Esophagus mucosa (tissue), 1 donor: Measurements from ENCODE around the gene PALD1. TPM values are rescaled to one million over a fixed set of nuclear protein-coding genes. Genes with fewer than 3 reads are reported as not detected.
A peak's percentile ranks its signal among the peaks of the same experiment; 100 is the strongest.

Experiments used
- ATAC-seq: fragments of 200-7000 bp; cut with Tn5 transposase; one replicate; pipeline ENCODE4 v1.9.1; 2020
- total RNA-seq: library from RNA; stranded (reverse); gene quantifications from one replicate; pipeline ENCODE4 v1.2.4, GENCODE V29; 2023
- donor health status: DM: yes; HTN: yes; CAD: no.

The PALD1 gene
- total RNA-seq, 1 donor from 2014 or later: 4.6 TPM

DNA sequence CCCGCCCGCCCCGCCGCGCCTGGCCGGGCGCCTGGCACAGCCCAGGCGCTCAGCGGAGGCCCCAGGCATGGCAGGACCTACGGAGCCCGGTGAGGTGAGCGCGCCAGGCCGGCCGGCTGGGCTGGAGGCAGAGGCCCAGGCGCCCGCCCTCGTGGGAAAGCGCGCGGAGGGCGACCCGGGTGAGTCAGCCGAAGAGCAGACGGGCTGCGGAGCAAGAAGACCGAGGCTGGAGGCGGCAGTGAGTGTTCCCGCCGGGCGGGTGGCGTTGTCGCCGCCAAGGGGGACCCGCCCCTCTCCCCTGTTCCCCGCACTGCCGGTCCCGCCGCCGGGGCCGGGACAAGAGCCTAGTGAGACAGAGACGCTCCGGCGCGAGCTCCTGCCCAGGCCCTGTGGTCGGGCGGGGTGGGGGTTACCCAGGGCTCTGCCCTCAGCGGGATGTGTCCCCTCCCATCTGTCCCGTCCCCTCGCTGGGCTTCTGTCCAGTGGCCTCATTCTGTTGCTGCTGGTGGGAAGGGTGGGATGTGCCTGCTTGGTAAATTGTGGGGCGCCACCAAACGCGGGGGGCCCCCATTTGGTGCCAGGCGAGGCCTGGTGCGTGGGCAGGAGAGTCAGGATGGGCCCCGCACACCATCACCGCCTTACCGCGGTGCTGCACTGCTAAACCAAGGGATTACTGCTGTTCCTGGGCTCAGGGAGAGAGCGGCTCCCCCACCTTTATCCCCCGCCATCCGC, 20.1 kb upstream of the PALD1 start:
- ATAC-seq: peak; percentile 71

DNA sequence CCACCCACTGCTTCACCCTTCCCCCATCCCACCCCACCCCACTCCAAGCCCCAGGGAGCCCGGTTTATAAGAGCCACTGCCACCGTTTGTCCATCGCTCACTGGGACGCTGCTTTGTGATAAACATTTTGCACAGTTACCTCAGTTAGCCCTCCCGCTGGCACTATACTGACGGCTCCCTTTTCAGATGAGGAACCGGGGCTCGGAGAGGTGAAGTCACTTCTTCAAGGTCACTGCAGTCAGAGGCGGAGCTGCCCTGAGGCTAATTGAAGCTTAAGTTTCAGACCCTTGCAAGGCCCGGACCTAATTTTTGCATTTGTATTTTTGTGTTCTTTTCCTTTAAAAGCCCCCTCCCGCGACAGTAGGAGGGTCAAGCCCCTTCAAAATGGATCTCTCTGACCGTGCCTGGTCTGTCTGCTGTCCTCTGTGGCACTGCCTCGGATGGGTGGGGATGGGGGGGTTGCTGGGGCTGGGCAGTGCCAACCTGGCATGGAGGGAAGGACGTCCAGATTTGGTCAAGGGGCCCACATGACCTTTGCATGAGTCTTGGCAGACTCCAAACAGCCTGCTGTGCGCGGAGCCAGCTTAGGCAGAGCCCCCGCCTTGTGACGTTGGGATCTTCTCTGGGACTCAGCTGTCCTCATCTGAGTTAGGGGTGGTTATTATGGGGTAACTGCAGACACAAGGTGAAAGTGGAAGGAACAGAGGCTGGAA, 19.4 kb upstream of the PALD1 start:
- no peak for ATAC-seq

DNA sequence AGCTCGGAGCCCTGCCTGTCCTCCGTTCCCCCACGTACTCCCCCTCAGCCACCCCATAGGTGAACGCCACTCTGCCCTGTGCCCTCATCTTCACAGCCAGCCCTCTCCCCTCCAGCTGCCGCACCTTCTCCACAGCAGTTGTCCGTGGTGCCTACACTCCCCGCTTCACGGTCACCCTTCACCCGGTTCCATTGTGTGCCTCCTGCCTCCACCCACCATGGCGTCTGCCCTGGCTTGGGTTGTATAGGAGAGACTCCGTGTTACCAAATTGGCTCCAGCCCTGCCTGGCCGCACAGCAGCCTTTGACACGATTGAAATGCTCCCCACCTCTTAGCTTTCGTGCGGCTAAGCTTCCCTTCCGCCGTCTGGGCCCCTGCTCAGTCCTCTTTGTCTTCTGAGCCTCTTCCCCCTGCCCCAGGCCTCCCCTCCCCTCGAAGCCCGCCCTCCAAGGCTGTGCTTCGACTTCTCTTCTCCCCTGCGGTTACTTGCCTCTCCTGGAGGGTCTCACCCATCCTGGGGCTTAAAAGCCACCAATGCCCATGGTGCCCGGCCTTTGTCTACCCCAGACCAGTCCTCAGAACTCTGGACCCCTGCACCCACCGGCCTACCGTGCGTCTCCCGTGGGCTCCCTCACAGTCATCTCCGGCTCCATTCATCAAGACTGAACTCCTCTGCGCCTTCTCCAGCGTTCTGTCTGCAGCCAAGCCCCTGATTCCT, 18.6 kb upstream of the PALD1 start:
- ATAC-seq: no peak

DNA sequence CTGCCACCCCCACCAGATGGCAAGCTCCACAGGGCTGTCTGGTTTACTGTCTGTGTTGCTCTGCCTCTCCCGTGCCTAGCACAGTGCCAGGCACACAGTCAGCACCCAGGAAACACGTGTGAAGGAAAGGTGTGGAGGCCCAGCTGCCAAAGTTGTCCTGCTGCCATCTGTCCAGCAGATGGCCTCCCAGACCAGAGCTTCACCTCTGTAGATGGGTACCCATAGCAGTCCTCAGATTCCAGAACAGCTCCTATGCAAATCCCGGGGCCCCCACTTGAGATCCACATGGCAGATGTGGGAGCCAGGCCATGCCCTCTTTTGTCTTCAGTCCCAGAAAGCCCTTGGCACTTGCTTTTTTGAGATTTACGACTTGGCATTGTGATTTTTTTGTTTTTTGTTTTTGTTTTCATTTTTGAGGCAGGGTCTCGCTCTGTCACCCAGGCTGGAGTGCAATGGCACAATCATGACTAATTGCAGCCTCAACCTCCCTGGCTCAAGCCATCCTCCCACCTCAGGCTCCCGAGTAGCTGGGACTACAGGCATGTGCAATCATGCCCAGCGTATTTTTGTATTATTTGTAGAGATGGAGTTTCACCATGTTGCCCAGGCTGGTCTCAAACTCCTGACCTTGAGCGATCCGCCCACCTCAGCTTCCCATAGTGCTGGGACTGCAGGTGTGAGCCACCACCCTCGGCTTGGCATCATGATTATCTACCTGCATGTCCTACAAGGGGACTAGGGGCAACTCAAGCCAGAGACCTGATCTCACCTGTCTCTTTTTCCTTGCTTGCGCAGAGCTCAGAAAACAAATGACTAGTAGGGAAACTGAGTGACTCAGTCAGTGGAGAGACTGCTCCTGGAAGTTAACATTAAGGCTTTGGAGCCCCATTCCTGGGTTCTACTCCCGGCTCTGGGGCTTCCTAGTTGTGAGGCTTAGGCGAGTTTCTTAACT, 16.9 kb upstream of the PALD1 start:
- peak; percentile 68 for ATAC-seq

DNA sequence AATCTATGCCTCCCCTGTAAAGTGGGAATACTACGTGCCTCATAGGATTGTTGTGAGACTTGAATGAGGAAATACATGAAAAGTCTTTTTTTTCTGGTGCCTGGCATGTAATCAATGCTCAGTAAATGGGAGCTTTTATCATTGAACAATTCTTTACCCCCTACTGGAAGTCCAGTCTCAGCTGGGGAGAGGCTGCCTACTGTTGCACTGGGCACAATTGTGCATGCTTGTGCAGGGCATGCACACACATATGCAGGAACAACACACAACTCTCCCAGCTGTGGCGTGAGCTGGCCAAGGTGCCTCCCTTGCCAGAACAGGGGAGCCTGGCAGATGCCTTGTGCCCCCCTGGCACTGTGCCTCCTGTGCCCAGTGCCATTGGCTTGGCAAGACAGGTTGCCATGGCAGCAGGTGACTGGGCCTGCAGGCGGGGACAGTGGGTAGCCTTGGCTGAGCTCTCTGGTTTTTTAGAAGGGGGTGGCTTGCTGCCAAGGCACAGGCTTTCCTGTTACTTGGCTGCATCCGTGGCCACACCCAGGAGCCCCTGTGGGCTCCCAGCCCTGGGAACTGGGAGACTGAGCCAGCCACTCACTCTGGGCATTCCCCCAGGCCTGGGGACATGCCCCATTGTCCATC, 16.1 kb upstream of the PALD1 start:
- peak; percentile 59 for ATAC-seq

DNA sequence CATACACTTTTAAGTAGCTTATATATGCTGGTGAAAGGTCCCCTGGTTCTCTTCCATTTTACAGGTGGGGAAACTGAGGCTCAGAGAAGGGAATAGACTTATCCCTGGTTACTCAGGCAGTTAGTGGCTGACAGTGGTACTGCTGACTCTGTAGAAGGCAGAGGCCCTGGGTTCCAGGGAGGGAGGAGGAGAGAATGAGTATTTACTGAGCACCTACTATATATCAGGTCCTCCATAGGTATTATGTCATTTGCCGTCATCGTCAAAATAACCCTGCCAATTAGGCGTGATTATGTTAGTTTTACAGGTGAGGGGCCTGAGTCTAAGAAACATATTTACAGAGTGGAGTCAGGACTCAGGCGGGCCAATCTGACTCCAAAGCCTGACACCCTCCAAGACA, 13.3 kb upstream of the PALD1 start:
- no peak for ATAC-seq

DNA sequence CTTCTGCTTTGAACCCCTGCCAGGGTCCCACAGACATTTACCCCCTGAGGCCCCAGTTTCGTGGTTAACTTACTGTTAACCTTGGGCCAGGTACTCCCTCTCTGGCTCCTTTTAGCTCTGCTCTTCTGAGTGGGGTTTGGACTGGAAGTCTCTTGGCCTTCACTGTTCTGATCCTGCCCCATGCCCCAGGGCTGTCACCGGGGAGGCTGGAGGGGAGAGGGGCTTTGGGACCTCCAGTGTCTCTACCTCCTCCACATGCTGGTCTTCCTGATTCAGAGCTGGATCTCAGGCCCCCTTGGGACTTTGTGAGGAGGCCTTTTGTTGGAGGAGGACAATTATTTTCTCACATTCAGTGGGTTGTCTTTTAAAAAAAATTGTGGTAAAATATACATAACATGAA, 12.7 kb upstream of the PALD1 start:
- ATAC-seq: no peak

DNA sequence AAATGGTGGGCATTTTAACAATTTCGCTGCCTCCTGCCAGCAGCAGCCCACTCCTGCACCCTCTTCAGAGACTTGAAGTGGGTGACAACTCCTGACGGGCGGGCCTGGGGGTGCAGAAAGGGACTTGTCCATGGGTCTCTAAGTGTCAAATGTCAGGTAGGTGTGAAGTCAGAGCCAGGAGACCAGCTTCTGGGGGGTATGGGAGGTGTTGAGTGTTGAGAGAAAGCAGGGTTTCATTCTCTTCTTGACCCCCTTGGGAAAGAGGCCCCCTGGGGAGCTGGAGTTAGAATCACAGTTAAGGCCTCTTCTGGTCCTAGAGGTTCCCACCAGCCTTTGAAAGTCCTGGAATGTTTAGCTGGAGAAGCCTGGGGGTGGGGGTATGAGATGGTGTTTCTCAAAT, 11.6 kb upstream of the PALD1 start:
- ATAC-seq: no peak

DNA sequence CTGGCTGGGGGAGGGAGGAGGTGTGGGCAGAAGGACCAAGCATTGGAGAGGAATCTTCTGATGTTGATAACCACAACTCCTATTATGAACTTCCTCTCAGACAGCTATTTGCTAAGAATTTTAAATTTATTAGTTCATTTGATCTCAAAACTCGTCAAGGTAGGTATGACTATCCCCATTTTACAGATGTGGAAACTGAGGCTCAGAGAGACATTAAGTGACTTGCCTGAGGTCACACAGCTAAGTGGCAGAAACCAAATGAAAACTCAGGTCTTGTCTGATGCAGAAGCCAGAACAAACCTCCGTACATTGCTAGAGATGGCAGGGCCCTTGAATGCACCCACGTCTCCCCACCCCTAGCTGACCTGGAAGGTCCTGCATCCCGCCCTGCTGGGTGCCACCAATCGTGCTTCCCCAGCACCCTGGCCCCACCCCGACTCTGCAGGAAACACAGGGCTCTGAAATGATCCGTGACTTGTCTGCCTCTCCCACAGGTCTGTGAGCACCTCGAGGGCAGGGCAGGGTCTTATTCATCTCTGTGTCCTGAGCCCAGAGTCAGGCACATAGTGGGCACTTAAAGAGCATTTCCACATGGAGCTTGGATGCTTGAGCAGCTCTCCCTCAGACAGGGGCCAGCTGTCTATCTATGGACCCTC, 5.6 kb upstream of the PALD1 start:
- peak; percentile 61 for ATAC-seq

DNA sequence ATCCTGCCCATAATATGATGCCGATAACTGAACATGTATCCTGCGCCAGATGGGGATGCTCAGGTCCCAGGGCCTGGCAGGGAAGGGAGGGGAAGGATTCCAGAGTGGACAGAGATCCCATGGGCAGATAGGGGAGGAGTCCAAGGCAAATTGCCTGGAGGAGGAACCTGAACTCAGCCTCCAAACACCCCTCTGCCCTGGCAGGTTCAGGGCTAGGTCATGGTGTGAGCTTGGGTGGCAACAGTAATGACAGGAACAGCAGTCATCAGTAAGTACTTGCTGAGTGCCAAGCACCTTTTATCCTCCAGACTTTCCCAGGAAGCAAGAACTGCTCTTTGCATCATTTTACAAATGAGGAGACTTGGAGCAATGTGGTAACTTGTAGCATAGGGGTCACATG, 3.8 kb upstream of the PALD1 start:
- peak; percentile 54 for ATAC-seq

DNA sequence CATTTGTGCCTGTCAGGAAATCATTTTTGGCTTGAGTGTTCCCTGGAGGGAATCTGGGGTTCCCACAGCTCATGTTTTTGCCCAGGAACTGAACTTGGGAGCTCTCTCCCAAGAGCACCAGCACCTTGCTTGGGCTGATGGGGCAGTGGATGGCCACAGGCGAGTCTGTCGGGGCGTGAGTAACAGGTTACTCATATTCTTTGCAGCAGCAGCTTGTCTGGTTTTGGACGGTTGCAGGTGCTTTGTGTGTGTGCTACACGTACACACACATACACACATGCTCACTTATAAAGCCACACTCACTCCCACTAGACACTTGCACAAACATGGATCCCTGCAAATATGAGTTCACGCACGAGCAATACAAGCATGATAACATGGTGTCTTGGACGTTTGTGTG, 2.9 kb upstream of the PALD1 start:
- ATAC-seq: peak; percentile 68

DNA sequence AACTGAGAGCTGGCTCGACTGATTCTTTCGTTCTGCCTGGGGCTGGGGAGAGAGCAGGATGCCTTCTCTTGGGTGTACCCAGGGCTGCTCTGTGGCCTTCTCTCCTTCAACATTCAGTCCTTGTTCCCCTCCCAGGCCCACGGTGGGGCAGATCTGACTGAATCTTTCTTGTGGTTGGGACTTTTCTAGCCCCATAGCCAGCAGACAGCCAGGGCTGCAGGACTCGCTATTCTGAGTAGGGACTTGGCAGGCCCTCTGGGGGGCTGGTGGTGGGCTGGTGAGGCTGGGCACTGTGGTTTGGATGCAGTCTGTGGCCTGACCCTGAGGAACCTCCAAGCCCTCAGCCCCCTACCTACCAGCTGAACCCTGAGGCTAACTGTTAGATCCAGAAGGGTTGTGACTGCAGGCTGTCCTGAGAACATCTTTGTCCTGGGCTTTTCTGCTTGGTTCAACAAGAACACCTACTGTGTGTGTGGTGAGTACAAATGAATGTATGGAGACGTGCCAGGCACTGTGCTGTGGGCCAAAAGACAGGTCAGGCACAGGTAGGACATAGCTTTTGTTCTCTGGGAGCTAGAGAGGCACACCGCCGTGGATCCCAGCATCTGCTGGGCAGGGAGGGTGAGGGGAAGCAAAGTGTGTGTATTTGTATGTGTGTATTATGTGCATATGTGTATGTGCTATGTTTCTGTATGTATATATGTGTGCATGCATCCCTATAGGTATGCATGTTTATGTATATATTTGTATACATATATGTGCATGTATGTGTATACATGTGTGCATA, 2.1 kb upstream of the PALD1 start:
- ATAC-seq: no peak

DNA sequence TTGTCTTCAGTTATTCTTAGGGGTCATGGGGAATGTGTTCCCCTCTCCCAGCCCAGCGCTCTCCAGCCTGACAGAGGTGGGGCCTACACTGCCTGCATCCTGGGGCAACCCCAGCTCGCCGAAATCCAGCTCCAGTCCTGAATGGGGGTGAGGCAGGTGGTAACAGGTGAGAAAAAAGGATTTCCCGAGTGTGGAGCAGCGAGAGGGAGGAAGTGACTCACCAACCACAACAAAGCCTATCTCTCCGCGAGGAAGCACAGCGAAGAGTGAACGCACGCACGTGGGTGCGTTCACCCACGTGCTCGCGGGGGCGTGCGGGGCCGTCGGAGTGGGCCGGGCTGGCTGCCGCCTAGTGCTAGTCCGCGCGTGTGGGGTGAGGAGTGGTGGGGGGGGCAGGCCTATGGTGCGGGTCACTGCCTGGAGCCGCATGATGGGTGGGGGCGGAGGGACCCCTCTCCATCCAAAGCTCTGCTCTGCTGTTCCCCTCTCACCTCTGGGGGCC, 855 bp upstream of the PALD1 start:
- ATAC-seq: peak; percentile 71

DNA sequence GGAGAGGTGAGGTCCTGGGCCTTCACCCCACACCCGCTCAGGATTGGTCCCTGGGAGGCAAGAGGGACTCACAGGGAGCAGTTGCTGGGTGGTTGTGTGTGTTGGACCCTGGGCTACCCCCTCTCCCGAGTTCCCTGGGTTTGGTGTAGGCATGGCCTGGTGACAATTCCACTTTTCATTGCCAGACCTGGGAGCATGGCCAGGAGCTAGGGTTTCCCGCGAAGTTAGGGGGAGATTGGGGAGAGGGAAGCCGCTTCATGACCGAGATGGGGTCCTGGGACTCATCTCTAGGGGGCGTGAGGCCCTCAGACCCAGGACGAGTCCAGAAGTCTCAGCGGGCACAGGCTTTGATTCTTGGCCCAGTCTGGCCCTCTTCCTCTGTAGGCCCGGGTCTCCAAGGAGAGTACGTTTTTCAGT, 606 bp downstream of the PALD1 start:
- ATAC-seq: no peak

DNA sequence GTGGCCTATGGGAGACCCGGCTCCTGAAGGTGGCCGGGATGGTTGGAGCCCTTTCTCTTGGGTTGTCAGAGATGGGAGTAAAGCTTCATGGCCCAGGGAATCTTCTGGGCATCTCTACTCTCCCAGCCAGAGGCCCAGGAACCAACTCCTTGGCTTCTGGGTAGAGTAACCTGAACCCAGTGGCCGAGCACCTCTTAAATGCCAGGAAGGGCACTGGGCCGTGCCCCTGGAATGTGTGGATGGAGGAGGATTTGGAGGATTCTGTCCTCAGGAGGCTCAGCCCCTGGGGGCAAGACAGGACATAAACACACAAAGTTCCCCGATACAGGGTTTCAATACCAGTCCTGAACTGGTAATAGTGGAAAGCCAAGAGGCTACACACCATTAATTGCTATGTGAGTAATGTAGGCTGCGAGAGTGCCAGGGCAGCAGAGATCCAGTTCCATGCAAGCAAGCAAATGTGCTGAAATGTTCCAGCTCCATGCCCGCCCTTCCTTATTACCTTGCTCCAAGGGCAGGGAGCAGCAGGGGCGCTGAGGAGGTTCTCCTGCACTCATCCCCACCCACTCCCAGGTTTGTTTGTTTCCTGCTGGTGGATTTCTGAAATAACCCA, 1.2 kb downstream of the PALD1 start:
- no peak for ATAC-seq

DNA sequence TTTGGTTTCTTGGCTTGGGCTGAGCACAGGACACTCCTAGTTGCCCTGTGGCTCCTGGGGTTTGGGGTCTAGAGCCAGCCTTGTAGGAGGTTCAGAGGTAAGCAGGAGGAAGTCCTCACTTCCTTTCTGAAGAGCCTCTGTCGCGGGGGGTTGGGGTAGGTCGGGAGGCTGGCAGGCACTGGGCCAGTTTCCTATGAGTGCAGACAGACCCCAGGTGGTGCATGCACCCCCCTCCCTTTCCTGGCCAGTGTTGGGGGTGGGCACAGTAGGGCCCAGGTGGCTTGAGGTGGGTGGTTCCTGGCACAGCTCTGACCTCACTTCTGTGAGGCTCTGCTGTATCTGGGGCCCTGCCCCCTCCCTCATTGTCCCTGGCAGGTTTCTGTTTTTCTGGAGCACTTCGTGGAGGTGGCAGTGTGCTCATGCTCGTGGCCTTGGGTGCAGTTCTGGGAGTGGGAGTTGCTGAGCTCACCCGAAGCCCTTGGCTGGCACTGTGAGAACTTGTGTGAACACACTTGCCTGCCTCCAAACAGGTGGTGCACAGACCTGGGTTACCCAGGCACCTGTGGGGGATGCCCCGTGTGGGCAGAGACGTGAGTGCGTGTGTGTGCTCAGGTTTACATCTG, 1.8 kb downstream of the PALD1 start:
- no peak for ATAC-seq

DNA sequence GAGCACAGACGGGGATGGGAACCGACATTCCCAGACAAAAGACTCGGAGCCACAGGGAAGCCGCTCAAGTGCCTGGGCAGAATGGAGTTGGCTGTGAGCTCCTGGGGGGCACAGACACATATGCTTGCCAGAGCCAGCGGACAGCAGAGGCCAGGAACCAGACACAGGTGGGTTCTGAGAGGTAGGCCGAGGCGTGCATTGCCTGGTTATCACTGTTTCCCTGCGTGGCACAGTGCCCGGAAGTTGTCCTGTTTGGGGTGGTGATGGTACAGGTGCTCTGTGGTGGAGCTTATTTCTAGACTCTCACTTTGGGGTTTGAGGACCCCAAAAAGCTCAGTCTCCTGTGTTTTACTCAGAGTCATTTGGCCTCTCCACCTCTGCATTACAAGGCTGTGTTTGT, 2.5 kb downstream of the PALD1 start:
- ATAC-seq: no peak

DNA sequence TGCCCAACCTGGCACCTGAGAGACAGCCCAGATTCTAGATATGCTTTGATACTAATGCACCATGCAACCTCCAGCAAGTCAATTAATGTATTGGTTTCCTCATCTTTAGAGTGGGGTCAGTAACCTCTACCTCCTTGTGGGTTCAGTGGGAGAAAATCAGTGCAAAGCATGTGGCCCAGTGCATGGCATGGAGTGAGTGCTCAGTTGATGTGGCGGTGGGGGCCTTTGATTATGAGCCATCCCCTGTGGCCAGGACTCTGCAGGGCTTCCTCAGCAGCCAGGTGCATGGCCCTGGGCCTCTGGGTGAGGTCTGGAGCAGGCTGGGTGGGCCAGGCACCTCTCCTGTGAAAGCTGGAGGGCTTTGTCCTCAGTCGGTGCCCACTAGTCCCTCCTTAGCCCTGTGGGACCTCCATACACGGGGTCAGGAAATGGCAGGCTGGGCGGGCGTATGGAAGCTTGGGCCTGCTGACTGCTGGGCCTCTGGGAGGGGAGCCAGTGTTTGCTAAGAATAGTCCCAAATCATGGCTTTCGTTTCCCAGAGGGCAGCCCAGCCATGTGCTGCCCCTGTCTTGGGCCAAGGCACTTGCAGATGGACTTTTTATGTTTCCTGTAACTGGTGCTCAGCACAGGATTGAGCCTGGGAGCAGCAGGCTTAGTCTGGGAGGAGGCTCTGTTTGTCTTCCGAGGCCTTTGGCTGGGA, 3.4 kb downstream of the PALD1 start:
- no peak for ATAC-seq
